BJ (cell line): ENCODE data around the gene ROR2. TPM values are rescaled to one million over a fixed set of nuclear protein-coding genes. Genes with fewer than 3 reads are reported as not detected.
A peak's percentile ranks its signal among the peaks of the same experiment; 100 is the strongest.

Experiments used
- CTCF ChIA-PET: fragments of 350-600 bp; formaldehyde crosslinking; extraction: SDS; loops from one replicate; lab custom pipeline; 2021; ENCODE audit warnings: antibody characterized with exemption, inconsistent platforms; lab: Yijun Ruan, JAX
- POLR2A ChIA-PET: fragments of 300-600 bp; sonication (Branson Sonifier 250); formaldehyde crosslinking; extraction: SDS; loops from one replicate; lab custom pipeline; 2021; ENCODE audit warnings: antibody characterized with exemption; lab: Charles Lee
- DNase-seq: peaks from one replicate; pipeline ENCODE4 v3.0.0-alpha.2; 2011; ENCODE audit warnings: low read depth
- H3K27me3 ChIP-seq: 2 replicates; pipeline ENCODE4 v1.6.0; 2011; ENCODE audit warnings: low read length; ENCODE audit not compliant: control insufficient read depth, insufficient read depth
- H3K36me3 ChIP-seq: 2 replicates; pipeline ENCODE4 v1.5.1; 2011; ENCODE audit warnings: low read length; ENCODE audit not compliant: control insufficient read depth, insufficient read depth
- H3K4me3 ChIP-seq: 2 replicates; pipeline ENCODE4 v1.5.1; 2011; ENCODE audit warnings: low read depth, mild to moderate bottlenecking, control low read depth, low read length
- CTCF ChIP-seq: IDR thresholded peaks from 2 replicates; pipeline ENCODE4 v1.5.1; 2011; ENCODE audit warnings: low read depth, mild to moderate bottlenecking, control low read depth, inconsistent platforms, low read length, moderate library complexity; ENCODE audit not compliant: insufficient read depth
- polyA plus RNA-seq: library from polyadenylated mRNA; depleted of rRNA; stranded (reverse); fragments of >200 nt; gene quantifications from 2 replicates; pipeline ENCODE4 v1.2.3, GENCODE V29; 2011; rRNA removed
- small RNA-seq: library from RNA; depleted of rRNA; stranded (forward); fragments of <200 nt; gene quantifications from one replicate; pipeline ENCODE3, GENCODE V24; 2012; ENCODE audit warnings: low replicate concordance, low read depth; ENCODE audit not compliant: insufficient read length

The ROR2 gene
- polyA plus RNA-seq, 1 experiment = 1.1 TPM

DNA sequence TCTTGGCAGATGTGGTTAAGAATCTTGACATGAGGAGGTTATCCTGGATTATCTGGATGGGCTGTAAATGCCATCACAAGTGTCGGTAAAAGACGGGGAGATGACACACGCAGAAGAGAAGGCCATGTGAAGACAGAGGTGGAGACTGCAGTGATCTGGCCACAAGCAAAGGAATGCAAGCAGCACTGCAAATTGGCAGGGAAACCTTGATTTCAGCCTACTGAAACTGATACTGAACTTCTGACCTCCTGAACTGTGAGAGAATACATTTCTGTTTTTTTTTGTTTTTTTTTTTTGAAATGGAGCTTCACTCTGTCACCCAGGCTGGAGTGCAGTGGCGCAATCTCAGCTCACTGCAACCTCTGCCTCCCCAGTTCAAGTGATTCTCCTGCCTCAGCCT is 433.9 kb downstream of the ROR2 start:
- ChIA-PET CTCF (interaction anchor here (1.6 kb wide), 1 partner anchor 10 kb away, joined by 7 read pairs; no protein-coding TSS in a partner anchor), POLR2A (no interaction called here)
- no peak for DNase-seq
- no peak for TF ChIP-seq CTCF
- H3K4me3 ChIP-seq = no peak overlapping the region
- no peaks in the 10 kb centered on the region for H3K36me3 ChIP-seq
- no peaks in the 10 kb centered on the region for H3K27me3 ChIP-seq

GRCh38 chr9:91515074-91515687 is 434.8 kb downstream of the ROR2 start:
- Histone ChIP-seq H3K4me3 (peak overlapping the region; percentile 23), H3K36me3 (no peaks in the 10 kb centered on the region), H3K27me3 (no peaks in the 10 kb centered on the region)
- no peak for TF ChIP-seq CTCF
- ChIA-PET CTCF (interaction anchor here (0.6 to 1.6 kb wide), 2 partner anchors 9 to 1284 kb away, joined by 3 to 7 read pairs; no protein-coding TSS in a partner anchor), POLR2A (interaction anchor here (0.6 kb wide), 1 partner anchor 15 kb away, joined by 3 read pairs; no protein-coding TSS in a partner anchor)
- DNase-seq = peak; percentile 63

Small RNA genes lying within 50 kb of the gene (small RNA-seq; reads per million reads assigned to genes)
- gene MIR3910-1 = not detected

Other genes starting within 250 kb of the ROR2 start
- 102 and 120 TPM in 2 replicates for gene SPTLC1, start 165.2 kb upstream of the ROR2 start, polyA plus RNA-seq